ENCODE measurements around the gene WDHD1.
A peak's percentile ranks its signal among the peaks of the same experiment; 100 is the strongest.
"Not testable (repeated sequence)": the region's sequence is repeated elsewhere in the genome, so short reads cannot be mapped to it uniquely, and the experiment has no call there.

WDHD1 gene

DNA sequence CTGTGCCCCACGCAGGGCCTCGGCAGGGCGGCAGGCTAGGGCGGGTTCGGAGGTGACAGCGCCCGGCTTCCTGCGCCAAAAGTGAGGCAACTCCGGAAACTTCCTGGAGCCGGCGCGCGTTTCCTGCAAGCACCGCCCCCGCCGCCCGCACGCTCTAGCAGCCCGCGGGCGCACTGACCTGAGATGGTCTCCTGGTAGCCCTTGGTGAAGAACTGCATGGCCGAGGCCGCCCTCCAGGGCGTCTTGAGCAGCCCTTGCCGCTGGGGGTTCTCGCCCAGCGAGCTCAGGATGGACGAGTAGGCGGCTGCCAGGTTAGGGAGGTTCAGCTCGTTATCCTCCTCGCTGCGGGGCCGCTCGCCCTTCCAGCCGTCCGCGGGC, 124.8 kb downstream of the WDHD1 start:
- DNase-seq: peak; percentile 3

DNA sequence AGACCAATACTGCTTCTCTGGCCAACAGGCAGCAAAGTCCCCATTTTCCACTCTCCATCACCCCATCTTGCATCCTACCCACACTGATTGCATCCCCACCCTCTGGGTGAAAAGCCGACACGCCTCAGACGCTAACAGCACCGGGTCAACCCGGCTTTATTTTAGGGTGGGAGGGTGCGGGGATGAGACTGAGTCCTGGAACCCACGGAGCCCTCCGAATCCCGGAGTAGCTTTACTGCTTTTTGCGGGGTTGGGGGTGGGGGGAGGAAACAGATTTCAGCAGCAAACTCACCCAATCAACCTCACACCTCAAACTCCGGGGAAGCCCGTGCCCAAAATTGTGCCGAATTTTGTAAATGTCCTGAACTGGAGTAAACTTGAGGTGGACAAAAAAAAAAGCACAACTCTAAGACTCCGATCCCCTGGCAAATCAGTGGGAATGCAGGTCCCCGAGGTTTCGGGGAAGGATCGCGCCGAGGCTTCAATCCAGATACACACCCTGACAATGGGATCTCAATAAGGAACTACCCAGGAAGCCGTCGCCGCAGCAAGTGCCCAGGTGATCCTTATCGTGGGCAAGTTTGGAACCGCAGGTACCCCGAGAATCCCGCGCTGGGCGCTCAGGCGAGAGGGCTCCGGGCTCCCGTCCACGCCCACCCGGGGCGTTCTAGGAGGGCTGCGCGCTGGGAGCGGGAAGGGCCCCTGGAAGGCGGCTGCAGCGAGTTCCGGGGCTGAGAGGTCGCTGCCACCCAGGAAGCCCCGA, 125.3 kb downstream of the WDHD1 start:
- no peak for DNase-seq

DNA sequence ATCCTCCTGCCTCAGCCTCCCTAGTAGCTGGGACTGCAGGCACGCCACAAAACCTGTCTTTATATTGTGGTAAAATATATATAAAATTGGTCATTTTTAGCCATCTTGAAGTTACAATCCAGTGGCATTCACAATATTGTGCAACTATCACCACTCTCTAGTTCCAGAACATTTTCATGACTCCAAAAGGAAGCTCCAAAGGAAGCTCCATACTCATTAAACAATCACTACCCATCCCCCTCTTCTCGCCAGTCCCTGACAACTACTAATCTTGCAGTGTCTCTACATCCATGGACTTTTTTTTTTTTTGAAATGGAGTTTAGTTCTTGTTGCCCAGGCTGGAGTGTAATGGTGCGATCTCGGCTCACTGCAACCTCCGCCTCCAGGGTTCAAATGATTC, 127.3 kb downstream of the WDHD1 start:
- no peak for DNase-seq

- not testable (repeated sequence) for DNase-seq
Observed at GRCh38 chr14:54897809-54898555, 128.9 kb downstream of the WDHD1 start.

DNA sequence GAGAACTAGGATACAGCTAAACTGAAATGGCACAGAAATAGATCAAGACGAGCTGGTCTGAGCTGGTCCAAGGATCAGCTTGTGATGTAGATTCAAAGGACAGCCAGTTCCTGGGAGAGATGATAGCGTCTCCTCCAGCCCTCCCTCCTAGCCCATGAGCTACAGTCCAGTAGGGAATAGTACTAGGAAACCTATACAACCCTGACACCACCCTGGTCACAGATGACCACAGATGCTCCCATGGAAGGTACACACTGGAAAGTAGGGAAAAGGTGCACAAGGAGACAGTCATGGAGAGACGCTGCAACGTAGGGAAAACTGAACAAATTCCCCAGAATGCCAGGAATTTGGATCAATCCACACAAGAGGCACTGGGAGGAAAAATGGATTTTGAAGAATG, 131.2 kb downstream of the WDHD1 start:
- no peak for DNase-seq

DNA sequence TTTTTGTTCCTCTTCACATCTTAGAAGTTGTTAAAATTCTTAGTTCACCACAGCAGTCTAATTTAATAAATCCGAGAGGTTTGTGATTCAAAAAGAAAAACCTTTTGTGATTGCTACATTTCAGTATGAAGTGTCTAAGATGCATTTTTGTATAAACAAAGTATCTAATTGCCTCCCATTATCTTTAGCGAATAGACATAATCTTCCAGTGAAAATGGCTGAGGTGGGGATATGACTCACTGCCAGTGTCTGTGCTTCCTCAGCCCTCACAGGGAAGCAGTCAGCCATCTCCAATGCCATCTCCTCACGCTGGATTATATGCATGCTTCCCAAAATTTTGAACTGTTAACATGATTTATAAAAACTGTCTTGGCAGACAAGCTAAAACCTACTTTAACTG, 131.9 kb downstream of the WDHD1 start:
- no peak for DNase-seq

DNA sequence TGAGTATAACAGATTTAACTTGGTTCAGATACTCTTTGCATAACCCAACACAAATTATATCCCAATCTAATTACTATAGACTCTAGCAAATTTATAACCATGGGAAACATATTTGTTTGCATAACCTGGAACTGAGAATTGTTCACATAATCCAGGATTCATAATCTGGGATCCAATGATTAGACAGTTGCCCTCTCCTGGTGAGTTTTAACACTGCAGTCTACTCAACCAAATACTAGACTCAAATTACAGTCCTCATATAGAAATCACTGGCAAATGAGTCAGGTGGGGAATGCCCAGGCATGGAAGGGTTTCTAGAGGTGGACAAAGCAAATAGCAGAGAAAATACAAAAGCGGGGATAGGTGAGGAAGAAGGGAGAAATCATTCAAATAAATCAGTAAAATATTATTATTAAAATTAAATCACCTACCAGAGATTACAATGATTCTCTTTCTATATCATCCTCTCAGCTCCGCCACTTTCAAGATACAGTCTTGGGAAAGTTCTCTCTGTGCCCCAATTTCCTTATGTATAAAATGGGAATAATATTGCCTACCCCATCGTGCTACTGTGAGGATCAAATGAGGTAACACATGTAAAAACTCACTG, 133.6 kb downstream of the WDHD1 start:
- peak; percentile 59 for DNase-seq

DNA sequence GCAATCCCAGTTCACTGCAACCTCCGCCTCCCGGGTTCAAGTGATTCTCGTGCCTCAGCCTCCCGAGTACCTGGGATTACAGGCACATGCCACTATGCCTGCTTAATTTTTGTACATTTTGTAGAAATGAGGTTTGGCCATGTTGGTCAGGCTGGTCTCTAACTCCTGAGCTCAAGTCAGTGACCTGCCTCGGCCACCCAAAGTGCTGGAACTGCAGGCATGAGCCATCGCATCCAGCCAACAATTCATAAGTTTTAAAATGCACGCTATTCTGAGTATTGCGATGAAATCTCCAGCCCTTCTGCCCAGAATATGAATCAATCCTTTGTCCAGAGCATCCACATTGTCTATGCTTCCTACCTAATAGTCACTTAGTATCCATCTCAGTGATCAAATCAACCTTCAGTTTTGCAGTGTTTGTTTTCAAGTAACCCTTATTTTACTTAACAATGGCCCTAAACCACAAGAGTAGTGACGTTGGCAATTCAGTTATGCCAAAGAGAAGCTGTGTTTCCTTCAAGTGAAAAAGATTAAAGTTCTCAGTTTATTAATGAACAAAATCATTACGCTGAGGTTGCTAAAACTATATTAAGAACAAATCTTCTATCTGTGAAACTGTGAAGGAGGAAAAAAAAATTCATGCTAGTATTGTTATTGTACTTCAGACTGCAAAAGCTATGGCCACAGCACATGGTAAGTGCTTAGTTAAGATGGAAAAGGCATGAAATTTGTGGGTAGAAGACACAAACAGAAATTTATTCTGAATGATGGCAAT, 135.2 kb downstream of the WDHD1 start:
- DNase-seq: no peak

DNA sequence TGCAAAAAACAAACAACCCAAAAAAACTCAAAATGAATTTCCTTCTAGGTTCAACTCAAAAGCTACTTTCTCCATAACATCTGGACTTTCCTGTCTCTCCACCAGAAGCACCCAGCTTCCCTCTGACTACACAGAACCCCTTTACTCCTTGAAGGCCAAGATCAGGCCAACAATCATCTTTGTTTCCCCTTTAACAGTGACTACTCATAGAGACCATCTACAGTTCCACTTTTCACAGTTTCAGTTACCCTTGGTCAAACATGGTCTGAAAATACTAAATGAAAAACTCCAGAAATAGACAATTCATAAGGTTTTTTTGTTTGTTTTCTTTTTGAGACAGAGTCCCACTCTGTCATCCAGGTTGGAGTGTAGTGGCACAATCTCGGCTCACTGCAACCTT, 136.1 kb downstream of the WDHD1 start:
- no peak for DNase-seq

DNA sequence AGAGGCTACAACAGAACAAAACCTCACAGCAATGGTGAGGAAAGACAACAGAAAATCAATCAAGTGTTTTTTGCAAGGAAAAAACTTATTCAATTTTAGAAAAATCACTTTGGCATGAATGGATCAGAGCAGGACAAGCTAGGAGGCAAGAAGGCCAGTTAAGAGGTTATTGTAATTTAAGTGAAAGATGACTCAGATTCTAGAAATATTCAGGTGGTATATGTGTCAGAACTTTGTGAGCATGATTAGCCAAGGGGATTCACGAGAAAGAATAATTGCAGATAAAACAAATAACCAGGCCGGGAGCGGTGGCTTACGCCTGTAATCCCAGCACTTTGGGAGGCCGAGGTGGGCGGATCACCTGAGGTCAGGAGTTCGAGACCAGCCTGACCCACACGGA, 137.0 kb downstream of the WDHD1 start:
- no peak for DNase-seq
